GM18909 (cell line): Measurements from ENCODE around the gene DOCK10.

Experiments used
- ATAC-seq: cut with Tn5 transposase; IDR thresholded peaks from one replicate; pipeline ENCODE4 v1.9.1; 2021; ENCODE audit warnings: mild to moderate bottlenecking; ENCODE audit not compliant: unreplicated experiment, poor library complexity

The DOCK10 gene

GRCh38 chr2:224887141-224887540, 155.1 kb downstream of the DOCK10 start:
- ATAC-seq: peak; percentile 55

- peak; percentile 80 for ATAC-seq
Observed at GRCh38 chr2:224885836-224886547, 156.3 kb downstream of the DOCK10 start.

GRCh38 chr2:224885291-224885690, 157.0 kb downstream of the DOCK10 start:
- ATAC-seq: no peak

DNA sequence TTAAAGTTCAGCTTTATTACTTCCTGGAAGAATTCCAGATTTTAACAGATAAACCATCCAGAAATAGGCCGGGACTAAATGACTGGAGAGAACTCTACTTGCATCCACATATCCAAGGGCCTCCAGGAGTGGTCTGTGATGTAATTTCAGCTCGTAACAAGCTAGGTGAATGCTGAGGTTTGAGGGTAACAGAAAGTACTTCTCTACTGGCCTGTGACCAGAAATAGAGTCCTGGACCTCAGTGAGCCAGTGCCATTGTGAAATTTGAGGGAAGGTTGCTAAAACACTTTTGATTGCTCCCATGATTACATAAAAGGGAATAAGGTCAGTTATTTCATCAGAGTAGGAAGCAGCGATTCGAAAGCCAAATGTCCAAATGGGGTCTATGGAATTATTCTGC, 158.1 kb downstream of the DOCK10 start:
- ATAC-seq: no peak

DNA sequence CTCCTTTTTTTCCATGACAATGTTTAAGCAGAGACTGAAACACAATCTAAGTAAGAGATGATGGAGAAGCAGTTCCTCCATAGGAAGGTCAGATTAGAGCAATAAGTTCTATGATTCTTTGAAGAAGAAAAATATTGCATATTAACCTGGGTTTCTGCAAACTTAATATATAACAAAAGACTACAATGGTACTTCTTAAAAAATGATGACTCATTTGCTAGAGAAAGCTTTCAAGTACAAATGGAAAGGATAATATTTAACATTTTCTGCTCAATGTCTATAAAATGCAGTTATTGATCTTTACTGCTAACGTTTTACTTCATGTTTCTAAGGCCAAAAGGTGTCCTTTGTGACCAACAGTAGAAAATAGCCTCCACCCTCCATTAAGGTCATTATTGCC, 158.6 kb downstream of the DOCK10 start:
- no peak for ATAC-seq

DNA sequence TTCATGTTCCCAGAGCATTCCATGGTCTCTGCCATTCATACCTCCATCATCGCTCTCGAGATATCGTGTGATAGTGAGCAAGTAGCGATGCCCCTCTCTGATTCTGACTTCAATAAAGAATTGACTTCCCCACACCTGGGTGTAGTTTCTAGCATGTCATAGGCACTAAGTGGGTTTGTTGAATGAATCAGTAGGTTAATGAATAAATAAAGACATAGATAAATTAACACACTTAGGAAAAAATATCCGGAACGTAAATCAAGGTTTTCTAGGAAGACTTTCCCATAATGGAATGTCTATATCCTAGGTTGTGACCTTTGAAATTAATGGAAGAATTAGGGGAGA, 159.1 kb downstream of the DOCK10 start:
- ATAC-seq: no peak

GRCh38 chr2:224882291-224883171, 159.7 kb downstream of the DOCK10 start:
- ATAC-seq: peak; percentile 34

DNA sequence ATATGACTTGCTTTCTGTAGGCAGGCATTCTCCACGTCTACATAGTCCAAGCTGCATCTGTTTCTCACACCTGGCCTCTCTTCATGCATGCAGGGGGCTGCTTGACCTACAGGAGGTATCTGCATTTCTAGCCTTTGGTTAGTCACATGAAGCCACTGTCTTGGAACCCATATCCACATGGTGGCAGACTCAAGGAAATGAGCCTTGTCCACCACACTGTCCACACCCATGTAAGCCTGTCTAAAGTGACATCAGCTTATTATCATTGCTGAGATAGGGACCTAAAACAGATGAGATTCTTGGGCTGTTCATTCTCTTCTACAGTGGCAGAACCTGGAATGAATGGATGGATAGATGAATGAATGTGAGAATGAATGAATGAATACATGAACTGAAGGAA, 160.4 kb downstream of the DOCK10 start:
- no peak for ATAC-seq

DNA sequence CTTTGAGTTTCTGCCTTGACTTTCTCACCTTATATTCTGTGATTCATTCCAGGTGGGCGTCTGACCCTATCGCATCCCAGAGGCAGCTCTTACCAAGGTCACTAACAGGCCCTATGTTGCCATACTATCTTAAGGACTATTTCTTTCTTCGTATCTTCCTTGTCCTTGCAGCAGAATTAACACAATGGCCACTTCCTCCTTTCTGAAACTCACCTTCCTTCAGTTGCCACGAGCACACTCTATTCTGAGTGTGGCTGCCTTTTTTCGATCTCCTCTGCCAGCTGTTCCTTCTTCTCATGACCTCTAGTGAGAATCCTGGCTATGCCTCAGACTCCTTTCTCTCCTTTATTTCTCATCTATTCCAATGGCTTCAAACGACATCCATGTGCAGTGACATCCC, 165.7 kb downstream of the DOCK10 start:
- ATAC-seq: no peak

- peak; percentile 90 for ATAC-seq
Observed at GRCh38 chr2:224875841-224876240, 166.4 kb downstream of the DOCK10 start.

GRCh38 chr2:224875153-224875552, 167.1 kb downstream of the DOCK10 start:
- no peak for ATAC-seq

GRCh38 chr2:224871813-224872212, 170.5 kb downstream of the DOCK10 start:
- no peak for ATAC-seq

DNA sequence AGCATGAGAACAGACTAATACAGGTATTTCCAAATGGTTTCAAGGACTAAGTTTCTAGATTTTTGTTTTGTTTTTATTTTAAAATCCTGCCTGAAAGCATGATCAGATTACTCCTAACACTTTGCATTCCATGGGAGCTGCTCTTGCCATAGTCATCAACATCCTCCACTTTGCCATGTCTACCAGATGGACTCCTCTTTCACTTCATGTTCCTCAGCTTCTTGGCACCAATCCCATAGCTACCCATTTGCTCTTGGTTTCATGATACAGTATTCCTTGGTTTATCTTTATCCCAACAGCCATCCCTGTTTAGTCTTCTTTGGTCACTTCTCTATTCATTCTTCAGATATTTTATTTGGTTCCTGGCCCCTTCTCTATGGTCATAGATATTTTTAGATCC, 171.9 kb downstream of the DOCK10 start:
- ATAC-seq: no peak

DNA sequence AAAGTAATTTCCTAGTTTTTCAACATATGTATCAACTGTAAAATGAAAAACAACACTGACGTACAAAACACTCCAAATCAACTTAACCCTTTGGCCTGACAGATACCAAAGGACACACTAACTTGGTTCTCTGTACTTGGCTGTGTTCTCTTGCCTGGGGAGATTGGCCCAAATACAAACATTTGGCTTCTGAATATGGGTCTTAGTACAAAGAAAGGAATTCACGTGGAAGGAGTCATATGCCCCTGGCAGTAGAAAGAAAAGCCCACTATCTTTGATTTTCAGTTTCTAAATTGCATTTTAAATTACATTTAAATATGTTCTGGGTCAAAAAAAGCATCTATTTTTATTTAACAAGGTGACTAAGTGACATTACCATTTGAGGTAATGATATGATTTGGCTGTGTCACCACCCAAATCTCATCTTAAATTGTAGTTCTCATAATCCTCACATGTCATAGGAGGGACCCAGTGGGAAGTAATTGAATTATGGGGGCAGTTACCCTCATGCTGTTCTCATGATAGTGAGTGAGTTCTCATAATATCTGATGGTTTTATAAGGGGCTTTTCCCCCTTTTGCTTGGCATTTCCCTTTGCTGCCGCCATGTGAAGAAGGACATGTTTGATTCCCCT, 172.6 kb downstream of the DOCK10 start:
- no peak for ATAC-seq

DNA sequence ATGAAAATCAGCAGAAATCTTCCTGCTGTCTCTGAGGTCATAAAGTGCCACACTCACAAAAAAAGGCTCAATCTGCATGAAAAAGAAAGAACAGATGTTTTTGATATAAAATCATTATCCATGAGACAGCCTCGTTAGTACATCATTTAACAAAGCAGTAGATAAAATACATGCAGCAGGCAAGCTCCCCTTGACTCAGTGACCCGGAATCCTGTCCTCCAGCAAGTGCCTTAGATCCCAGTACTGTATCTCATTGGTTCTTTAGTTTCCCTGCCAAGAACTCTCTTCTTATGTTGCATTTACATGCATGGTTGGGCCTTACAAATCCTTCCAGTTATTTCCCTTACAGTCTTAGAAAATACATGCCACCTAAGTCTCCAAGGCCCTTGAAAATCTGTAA, 177.3 kb downstream of the DOCK10 start:
- no peak for ATAC-seq

- ATAC-seq: no peak
Observed at GRCh38 chr2:224861266-224861665, 181.0 kb downstream of the DOCK10 start.

GRCh38 chr2:224860786-224861185, 181.5 kb downstream of the DOCK10 start:
- no peak for ATAC-seq

DNA sequence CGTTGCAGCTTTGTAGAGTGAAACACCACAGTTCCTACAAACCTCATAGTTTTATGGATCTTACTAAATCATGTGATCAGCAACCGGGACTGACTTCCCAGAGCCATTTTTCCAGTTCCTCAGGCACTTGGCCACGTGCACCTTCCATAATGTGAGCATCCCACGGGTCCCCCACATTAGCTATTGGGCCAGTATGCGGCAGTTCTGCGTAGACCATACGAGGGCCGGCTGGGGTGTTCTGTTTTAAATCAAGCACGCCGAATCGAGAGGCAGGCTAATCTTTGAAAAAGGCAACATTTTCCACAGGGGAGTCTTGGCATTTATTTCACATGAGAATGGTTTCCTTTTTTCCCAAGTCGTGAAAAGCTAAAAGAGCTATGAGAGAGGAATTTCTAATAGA, 190.5 kb downstream of the DOCK10 start:
- ATAC-seq: no peak

- no peak for ATAC-seq
Observed at GRCh38 chr2:224850081-224850480, 192.2 kb downstream of the DOCK10 start.

GRCh38 chr2:224849264-224849663, 193.0 kb downstream of the DOCK10 start:
- ATAC-seq: no peak
